AG09309 (cell line): Measurements from ENCODE around the gene ST7.

Experiments used
- DNase-seq: peaks from one replicate; pipeline ENCODE4 v3.0.0-alpha.2; 2010; ENCODE audit warnings: low read depth
- H3K4me3 ChIP-seq: 2 replicates; pipeline ENCODE4 v1.5.1; 2011; ENCODE audit warnings: mild to moderate bottlenecking, low read depth, low read length, moderate library complexity; ENCODE audit not compliant: control insufficient read depth
- TF ChIP-seq, protein P1 (sequence below): IDR thresholded peaks from 2 replicates; pipeline ENCODE4 v1.5.1; 2011; ENCODE audit warnings: mild to moderate bottlenecking, low read depth, low read length, inconsistent platforms; ENCODE audit not compliant: insufficient read depth, control insufficient read depth; ENCODE audit errors: missing control alignments

The ST7 gene

DNA sequence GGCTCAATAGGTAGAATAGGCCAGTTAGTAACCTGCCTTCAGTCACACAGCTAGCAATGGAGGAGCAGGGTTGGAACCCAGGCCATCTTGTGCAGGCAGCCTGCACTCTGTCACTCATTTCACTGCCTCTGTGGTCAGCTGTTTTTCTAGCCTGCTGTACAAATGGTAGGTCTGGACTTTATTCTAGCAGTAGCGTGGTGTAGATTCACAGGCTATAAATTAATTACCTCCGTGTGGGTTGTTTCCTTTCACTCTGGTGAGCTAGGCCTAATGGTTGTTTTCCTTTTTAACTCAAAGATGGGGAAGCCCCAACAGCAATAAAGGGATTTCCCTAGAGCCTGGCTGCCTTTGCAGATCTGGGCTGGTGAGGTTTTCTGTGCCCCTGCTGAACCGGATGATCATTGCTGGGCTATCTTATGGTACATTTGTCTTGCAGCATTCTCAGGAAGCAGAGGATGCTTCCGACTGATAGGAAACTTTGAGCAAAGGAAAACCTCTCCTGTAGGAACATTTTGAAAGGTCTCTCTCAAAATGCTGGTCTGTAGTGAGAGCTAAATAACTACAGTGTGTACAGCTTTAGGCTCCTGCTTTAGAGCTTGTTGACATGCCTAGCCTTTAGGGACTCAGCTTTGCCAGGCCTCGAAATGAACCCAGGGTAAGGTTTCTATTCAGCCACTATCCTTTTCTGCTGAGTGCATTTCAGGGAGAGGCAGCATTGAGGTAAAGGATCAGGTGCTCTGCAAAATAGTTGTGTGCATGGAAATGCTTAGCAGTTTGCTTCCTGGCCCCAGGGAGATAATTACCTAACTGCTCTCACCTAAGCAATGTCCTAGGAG lies 157.4 kb downstream of the ST7 start:
- TF ChIP-seq, protein P1, sequence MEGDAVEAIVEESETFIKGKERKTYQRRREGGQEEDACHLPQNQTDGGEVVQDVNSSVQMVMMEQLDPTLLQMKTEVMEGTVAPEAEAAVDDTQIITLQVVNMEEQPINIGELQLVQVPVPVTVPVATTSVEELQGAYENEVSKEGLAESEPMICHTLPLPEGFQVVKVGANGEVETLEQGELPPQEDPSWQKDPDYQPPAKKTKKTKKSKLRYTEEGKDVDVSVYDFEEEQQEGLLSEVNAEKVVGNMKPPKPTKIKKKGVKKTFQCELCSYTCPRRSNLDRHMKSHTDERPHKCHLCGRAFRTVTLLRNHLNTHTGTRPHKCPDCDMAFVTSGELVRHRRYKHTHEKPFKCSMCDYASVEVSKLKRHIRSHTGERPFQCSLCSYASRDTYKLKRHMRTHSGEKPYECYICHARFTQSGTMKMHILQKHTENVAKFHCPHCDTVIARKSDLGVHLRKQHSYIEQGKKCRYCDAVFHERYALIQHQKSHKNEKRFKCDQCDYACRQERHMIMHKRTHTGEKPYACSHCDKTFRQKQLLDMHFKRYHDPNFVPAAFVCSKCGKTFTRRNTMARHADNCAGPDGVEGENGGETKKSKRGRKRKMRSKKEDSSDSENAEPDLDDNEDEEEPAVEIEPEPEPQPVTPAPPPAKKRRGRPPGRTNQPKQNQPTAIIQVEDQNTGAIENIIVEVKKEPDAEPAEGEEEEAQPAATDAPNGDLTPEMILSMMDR, result no peak
- H3K4me3 ChIP-seq, result no peak overlapping the region
- DNase-seq, result no peak

DNA sequence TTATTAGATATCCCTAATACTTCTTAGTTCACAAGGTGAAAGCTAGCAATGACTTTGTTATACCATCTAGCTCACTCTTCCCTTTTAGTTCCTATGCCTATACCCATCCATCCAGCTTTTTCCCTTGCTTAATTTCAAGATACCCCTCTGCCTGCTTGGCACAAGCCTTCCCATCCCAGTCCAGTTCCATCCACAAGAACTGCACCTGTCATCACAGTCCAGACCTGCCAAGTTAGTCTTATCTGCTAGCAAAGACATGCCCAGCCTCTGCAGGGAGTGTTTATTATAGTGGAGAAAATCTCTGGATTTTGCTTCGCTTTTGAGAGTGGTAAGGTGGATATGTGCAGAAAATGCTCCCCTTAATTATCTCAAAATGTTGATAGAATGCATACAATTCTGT lies 158.2 kb downstream of the ST7 start:
- no peak overlapping the region for H3K4me3 ChIP-seq
- no peak for DNase-seq
- TF ChIP-seq, protein P1, result no peak

DNA sequence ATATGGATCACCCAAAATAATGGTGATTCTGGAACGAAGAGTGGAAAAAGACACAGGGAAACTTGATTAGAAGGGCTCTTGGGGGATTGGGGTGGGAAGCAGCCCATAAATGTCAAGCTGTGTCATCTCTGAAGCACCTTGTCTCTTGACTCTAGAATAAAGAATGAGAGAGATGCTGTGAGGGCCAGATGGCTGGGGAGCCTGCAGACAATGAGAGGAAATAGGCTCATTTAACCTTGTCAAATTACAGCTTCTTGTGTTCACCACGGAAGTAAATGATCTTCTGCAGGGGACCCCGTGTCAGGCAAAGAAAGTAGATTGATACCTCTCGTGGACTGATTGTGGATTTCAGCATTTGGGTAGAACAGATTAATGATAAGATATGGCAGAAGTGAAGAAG lies 159.3 kb downstream of the ST7 start:
- no peak for DNase-seq
- TF ChIP-seq, protein P1, result no peak
- H3K4me3 ChIP-seq, result no peak overlapping the region

DNA sequence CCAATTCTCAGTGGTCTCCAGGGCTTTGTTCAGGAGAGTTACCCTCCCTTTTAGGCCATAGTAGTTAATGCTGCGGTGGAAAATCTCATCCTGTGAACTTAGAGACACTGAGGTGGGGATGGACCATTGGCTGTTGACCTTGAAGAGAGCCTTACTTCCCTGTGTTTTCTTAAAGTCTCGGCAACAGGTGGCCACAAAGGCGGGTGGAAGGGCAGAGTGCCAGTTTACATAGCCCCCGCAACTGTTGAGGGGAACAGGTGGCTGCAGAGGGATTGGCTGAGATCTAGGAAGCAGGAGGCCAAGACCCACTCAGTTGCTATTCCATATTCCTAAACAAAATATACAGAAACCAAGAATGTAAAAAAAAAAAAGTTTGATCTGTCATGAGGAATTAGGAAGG lies 160.6 kb downstream of the ST7 start:
- no peak overlapping the region for H3K4me3 ChIP-seq
- DNase-seq, result no peak
- TF ChIP-seq, protein P1, result no peak

DNA sequence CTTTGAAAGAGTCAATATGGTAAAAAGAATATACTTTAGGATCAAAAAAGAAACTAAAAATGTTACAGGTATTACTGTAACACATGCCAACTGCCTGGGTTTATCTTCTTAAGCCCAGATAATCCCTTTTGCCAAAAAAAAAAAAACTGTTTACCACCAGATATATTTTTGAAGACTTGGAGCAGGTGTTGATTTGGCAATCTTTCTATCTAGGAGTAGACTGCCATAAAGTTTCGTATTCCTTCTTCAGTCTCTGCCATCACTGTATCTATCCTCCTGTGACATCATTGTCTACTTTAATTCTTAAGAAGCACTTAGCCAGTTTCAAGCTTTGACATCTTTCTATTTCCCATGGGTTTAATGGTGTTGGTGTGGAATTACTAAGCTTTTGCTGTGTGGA lies 161.0 kb downstream of the ST7 start:
- TF ChIP-seq, protein P1, result no peak
- no peak for DNase-seq
- no peak overlapping the region for H3K4me3 ChIP-seq

DNA sequence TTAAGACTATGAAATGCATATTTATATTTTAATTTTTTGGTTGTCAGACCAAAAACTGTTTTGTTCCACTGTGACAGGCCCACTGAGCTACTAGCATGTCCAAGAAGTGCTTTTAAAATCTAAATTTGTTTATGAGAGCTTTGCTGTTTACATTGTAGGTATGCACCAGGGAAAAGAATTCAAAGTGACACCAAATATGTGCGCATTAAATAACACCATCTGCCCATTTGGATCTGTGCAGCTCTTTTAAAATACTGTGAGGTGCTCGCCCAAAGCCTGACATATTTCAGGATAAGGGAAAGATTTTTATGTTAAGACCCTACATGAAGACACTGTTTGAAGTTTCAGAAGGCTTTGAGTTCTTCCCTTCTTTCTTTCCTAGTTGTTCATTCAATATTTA lies 162.9 kb downstream of the ST7 start:
- TF ChIP-seq, protein P1, result no peak
- DNase-seq, result no peak
- no peak overlapping the region for H3K4me3 ChIP-seq
